Measurements from ENCODE around the gene CRADD.

- TF ChIP-seq, protein P1, sequence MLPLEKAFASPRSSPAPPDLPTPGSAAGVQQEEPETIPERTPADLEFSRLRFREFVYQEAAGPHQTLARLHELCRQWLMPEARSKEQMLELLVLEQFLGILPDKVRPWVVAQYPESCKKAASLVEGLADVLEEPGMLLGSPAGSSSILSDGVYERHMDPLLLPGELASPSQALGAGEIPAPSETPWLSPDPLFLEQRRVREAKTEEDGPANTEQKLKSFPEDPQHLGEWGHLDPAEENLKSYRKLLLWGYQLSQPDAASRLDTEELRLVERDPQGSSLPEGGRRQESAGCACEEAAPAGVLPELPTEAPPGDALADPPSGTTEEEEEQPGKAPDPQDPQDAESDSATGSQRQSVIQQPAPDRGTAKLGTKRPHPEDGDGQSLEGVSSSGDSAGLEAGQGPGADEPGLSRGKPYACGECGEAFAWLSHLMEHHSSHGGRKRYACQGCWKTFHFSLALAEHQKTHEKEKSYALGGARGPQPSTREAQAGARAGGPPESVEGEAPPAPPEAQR (tag by site-specific recombination; IDR thresholded peaks at IDR 0.05) = no peak
- TF ChIP-seq, protein P2, sequence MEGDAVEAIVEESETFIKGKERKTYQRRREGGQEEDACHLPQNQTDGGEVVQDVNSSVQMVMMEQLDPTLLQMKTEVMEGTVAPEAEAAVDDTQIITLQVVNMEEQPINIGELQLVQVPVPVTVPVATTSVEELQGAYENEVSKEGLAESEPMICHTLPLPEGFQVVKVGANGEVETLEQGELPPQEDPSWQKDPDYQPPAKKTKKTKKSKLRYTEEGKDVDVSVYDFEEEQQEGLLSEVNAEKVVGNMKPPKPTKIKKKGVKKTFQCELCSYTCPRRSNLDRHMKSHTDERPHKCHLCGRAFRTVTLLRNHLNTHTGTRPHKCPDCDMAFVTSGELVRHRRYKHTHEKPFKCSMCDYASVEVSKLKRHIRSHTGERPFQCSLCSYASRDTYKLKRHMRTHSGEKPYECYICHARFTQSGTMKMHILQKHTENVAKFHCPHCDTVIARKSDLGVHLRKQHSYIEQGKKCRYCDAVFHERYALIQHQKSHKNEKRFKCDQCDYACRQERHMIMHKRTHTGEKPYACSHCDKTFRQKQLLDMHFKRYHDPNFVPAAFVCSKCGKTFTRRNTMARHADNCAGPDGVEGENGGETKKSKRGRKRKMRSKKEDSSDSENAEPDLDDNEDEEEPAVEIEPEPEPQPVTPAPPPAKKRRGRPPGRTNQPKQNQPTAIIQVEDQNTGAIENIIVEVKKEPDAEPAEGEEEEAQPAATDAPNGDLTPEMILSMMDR (tag by site-specific recombination; IDR thresholded peaks at IDR 0.05) = no peak
- no peak for TF ChIP-seq ZNF654 (tag by site-specific recombination; IDR thresholded peaks at IDR 0.05; ENCODE audit: low read depth)
- TF ChIP-seq, protein P3, sequence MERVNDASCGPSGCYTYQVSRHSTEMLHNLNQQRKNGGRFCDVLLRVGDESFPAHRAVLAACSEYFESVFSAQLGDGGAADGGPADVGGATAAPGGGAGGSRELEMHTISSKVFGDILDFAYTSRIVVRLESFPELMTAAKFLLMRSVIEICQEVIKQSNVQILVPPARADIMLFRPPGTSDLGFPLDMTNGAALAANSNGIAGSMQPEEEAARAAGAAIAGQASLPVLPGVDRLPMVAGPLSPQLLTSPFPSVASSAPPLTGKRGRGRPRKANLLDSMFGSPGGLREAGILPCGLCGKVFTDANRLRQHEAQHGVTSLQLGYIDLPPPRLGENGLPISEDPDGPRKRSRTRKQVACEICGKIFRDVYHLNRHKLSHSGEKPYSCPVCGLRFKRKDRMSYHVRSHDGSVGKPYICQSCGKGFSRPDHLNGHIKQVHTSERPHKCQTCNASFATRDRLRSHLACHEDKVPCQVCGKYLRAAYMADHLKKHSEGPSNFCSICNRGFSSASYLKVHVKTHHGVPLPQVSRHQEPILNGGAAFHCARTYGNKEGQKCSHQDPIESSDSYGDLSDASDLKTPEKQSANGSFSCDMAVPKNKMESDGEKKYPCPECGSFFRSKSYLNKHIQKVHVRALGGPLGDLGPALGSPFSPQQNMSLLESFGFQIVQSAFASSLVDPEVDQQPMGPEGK (tag by site-specific recombination; IDR thresholded peaks at IDR 0.05) = no peak
- TF ChIP-seq ZNF548 (tag by site-specific recombination; IDR thresholded peaks at IDR 0.05) = no peak
Measured at GRCh38 chr12:93784339-93785086, 107.3 kb downstream of the CRADD start.

Data from HEK293 (cell line).